ENCODE measurements around the gene SPATS2L.

Gene SPATS2L

GRCh38 chr2:200297100-200297499 lies 9.4 kb upstream of the SPATS2L start:
- no peak for DNase-seq

DNA sequence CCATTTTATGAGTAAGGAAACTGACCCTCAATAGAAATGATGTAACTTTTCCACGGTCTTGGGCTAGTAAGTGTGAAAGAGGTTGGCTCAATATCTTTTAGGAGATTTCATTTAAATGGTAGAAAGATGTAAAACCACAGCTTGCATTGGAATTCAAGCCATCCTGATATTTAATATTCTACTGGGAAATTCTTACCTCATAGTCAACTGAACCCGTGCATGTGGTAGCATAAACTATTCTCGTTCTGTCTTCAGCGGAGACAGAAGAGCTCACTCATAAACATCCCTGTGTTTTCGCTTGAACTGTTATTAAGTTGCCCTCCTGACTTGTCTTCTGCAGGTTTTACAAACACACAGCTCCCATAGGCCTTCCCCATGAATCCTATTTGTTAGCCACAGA lies 8.5 kb upstream of the SPATS2L start:
- no peak for DNase-seq

GRCh38 chr2:200298816-200299215 lies 7.7 kb upstream of the SPATS2L start:
- no peak for DNase-seq

- no peak for DNase-seq
Observed at GRCh38 chr2:200300065-200300464, 6.4 kb upstream of the SPATS2L start.

- no peak for DNase-seq
Observed at GRCh38 chr2:200300638-200301314, 5.7 kb upstream of the SPATS2L start.

GRCh38 chr2:200301953-200302858 lies 4.3 kb upstream of the SPATS2L start:
- no peak for DNase-seq

DNA sequence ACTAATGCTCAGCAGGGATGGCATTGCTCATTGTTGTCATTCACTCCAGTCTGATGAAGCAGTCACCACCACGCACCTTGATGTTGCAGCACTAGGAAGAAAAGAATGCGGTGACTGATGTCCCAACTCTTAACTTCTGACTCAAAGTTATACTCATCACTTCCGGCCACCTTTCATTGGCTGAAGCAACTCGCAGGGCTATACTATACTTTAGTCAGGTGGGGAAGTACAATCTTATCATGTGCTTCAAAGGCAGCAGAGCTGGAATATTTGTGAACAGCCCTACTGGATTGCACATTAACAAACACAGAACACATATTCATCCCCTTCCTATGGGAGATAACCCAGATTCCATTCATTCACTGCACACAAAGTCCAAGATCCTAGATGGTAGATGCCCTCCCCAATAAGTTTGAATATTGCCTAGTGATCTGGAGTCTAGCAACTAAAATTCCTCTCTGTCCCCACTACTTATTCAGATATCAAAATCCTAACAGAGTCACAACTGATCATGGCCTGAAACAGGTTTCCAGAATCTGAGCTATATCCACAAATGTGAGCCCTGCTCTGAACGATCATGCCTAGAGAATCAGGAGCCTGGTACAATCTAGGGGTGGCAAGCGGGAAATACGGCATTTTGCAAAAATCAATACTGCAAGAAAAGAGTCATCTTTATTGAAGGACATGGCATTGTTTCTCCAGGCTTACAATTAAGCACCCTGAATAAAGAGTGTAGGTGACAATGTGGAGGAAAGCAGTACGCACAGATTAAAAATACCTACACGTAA lies 3.4 kb upstream of the SPATS2L start:
- no peak for DNase-seq

GRCh38 chr2:200305797-200306195 lies 697 bp upstream of the SPATS2L start:
- peak; percentile 26 to 41 for DNase-seq

DNA sequence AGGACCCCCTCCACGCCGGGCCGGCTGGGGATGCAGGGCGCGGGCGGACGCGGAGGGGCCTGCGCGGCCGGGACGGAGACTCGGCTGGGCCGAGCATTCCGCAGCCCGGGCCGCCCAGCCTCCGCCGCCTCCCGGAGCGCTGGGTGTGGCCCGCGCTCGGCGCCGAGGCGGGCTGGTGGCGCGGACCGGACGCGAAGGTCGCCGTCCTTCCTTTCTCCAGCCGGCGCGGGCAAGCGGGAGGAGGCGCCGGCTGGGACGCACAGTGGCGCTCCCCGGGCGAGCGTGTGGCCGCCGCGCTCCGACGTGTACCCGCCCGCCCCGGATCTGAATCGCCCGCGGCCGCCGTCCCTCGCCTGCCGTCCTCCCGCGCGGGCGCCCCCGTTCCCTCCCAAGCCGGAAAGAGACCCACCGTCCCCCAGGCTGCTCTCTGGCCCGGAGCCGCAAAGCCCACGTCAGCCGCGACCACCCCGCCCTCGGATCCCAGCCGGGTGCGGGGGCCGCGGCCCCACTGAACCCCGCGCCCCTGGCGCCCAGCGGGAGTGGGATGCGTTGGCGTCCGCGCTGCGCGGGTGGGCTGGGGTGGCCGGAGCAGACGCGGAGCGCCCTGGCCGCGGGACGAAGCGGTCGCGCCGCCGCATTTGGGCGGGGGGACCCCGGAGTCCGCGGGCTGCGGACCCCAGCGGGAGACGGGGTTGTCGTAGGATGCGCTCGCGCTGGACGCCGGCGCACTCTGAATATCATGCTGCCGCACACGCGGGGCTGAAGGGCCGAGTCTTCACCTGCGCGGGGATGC lies 634 bp downstream of the SPATS2L start:
- DNase-seq = no peak

DNA sequence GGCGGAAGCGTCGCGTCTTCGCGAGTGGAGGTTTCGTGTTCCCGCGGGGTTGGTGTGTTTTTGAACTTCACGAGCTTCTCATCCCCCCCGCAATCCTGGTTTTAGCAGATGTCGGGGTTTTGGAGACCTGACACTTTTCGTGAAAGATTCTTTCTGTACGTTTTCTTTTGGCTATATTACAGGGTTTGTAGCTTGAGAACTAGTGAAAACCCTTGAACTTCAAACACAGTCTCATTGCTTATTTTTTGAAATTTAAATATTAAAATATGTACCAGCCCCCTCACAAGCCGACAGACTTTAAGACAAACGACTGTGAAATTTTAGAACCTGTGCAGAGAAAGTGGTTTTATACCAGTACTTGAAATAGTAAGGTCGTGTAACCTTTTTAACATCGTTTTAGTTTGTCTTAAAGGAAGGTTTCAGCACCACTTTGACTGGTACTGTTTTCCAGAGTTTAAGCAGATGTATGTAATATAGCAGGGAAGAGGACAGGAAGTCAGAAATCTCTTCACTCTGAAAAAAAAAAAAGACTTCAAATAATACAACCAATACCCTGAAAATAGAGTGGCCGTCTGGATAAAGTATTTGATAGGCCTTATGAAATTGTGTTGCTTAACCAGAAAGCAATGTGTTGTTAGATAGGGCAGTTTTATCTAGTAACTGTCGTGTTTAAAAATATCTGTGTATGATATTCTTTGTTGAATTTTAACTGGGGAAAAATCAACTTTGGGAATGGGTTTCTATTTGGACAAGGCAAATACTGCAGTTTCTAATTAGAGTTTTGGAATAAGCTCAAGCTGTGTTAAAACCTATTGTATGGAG lies 1.4 kb downstream of the SPATS2L start:
- DNase-seq = no peak

- DNase-seq = no peak
Observed at GRCh38 chr2:200308546-200309295, 2.2 kb downstream of the SPATS2L start.

DNA sequence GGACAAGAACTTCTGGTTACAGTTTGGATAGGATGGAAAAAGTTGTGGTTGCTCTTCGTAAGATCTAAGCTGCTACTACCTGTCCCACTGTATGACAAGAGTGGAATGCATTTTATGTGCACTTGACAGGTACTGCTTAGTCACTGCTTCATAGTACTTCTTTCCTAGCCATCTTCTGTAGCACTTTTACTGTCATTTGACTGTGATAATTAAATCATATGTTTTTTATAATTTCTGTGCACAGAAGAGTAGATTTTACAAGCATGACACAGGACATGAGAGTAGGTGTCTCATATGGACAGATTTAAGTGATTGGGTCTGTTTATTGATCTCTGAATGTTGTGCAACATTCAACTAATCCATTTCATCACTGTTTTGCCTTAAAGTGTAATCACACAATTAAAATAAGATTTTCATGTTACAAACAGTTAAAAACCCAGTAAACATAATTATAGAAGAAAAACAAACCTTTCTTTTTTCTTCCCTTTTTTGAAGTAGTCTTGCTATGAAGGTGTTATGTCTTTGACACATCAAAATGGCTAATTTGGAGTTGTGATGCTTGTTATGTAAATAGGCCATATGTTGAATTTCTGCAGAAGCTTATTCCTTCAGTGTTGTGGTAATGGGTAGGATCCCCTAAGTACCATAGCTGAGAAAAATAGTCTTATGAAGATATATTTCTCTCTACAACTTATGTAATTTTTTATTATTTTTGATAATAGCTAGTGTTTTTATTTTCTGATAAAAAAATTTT lies 3.0 kb downstream of the SPATS2L start:
- no peak for DNase-seq

DNA sequence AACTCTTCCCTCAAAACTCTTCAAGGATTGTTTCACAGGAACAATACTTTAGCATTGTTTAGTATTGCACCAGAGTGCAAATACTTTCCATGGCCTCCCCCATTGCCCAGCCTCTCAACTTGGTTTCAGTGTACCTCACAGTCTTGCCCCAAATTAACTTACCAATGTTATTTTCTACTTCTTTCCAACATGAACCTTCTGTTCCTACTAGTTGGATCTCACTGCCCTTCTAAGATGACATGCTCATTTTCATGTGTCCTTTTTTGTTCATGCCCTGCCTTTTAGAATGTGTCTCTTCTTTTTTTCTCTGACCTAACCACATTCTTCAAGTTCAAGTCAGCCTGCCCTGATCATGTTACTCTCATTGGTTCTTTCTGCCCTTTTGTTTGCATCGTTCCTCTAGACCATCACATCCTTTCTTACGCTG lies 4.1 kb downstream of the SPATS2L start:
- DNase-seq = no peak

DNA sequence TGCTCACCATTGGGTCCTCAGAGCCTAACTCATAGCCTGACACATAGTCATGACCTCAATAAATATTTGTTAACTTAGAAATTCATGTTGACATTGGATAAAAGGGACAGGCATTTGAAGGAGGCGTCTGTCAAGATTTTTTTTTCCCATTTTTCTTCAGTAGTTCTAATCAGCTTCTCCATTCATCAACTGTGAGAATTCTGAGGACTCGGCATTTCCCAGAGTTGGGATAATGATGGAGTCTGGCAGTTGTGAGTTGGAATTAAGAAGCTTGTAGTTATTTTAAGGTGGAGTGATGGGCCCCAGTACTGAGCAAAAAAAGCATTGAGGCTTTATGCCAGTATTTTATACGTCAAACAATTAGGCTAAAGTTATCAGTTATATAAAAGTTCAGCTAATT lies 4.6 kb downstream of the SPATS2L start:
- no peak for DNase-seq

DNA sequence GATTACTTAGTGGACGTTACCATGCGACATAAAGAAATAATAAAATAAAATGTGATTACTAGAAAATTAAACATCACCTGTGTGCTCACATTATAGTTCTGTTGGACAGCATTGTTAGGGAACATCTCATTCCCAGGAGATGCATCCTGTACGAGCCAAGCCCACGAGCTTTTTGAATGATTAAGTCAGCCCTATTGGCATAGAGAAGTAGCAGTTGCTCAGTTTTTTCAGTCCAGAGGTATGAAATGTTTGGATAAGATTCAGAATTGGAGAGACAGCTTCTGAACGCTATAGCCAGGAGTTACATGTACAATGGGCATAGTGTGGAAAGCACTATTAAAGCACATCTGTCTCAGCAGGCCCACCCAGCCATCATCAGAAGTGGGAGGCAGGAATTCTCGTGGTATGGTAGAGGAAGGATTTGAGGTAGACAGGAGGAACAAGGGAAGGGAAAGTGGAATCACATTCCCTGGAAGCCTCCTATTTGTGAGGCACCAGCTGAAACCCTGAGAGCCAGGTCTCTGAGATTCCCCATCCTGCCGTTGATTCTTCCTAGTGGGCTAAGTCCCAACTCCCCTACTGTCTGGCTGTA lies 8.6 kb downstream of the SPATS2L start:
- no peak for DNase-seq

- DNase-seq = no peak
Observed at GRCh38 chr2:200317975-200318374, 11.5 kb downstream of the SPATS2L start.

DNA sequence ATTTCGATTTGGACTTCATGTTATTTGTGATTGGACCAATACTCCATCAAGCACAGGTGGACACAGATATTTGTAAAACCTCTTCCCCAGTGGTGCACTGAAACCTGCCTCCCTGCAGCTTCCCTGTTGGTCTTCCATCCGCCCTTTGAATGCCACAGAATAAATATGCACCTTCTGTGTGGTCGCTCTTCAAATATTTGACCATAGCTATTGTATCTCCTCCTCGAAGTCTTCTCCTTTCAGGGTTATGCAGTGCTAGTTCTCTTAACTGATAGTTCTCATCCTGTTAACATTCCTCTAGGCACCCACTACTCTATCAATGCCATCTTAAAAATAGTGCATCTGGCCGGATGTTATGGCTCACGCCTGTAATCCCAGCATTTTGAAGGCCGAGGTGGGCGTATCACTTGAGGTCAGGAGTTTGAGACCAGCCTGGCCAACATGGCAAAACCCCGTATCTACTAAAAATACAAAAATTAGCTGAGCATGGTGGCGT lies 12.5 kb downstream of the SPATS2L start:
- no peak for DNase-seq

DNA sequence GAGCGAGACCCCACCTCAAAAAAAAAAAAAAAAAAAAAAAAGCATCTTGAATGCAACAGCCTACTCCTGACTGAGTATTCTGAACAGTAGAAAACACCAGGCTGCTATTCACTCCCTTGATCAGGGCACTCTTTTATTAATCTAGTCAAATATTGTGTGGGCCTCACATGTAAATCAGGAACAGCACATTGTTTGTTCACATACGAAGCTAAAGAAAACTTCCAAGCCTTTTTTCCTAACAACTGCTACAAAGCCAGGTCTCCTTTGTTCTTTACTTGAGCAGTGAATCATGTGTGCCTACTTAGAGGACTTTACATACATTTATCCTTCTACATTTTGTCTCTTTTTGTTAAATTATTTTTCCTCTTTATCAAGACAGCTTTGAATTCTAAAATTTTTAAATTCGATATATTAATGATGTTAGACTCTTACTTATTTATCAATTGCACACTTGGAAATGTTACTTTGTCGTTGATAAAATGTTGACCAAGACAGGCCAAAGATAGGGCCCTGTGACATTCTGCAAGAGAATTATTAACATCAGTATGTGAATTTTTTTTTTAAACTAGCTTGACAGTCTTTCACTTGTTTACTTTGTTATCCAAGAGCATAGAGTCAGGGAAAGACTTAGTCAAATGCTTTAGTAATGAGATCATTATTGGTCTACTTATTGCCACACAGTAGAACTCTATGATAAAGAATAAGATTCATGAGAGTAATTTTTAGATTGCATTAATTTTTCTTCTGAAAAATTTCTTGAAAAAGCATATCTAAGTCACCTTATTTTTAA lies 13.2 kb downstream of the SPATS2L start:
- DNase-seq = no peak

GRCh38 chr2:200320344-200320743 lies 13.9 kb downstream of the SPATS2L start:
- DNase-seq = no peak
